Urinary bladder (tissue), 4 donors: ENCODE data around the gene OTUB2. TPM values are rescaled to one million over a fixed set of nuclear protein-coding genes. Genes with fewer than 3 reads are reported as not detected.

Source experiments
- DNase-seq: peaks from one replicate; pipeline ENCODE4 v3.0.0-alpha.2; 2015; ENCODE audit errors: extremely low spot score
- H3K27ac ChIP-seq: one replicate; pipeline ENCODE4 v1.5.1; 2013; ENCODE audit warnings: low read depth, mild to moderate bottlenecking, moderate library complexity
- H3K36me3 ChIP-seq: one replicate; pipeline ENCODE4 v1.6.1; 2013; ENCODE audit warnings: mild to moderate bottlenecking, moderate library complexity; ENCODE audit not compliant: insufficient read depth
- H3K4me1 ChIP-seq: one replicate; pipeline ENCODE4 v1.6.1; 2013; ENCODE audit warnings: mild to moderate bottlenecking, moderate library complexity; ENCODE audit not compliant: insufficient read depth
- H3K4me3 ChIP-seq: one replicate; pipeline ENCODE4 v1.5.1; 2013; ENCODE audit warnings: low read depth, low read length
- WGBS: extraction: QIAGEN DNeasy Blood & Tissue Kit; methylation state at CpG from one replicate; pipeline ENCODE4 v1.1.7; 2013; 5-methylcytosine and 5-hydroxymethylcytosine counted together
- polyA plus RNA-seq: library from polyadenylated mRNA; stranded (reverse); fragments of 200-250 nt; gene quantifications from one replicate; pipeline ENCODE4 v1.2.3, GENCODE V29; 2013
- total RNA-seq: library from RNA; depleted of rRNA; stranded (reverse); fragments of >200 nt; gene quantifications from one replicate; pipeline ENCODE4 v1.2.3, GENCODE V29; 2014
- donor health status: healthy with polysubstance abuse.
- donor health status: healthy.

OTUB2 gene
- total and polyA plus RNA-seq, 2 donors, result 0.41 to 2.0 TPM

DNA sequence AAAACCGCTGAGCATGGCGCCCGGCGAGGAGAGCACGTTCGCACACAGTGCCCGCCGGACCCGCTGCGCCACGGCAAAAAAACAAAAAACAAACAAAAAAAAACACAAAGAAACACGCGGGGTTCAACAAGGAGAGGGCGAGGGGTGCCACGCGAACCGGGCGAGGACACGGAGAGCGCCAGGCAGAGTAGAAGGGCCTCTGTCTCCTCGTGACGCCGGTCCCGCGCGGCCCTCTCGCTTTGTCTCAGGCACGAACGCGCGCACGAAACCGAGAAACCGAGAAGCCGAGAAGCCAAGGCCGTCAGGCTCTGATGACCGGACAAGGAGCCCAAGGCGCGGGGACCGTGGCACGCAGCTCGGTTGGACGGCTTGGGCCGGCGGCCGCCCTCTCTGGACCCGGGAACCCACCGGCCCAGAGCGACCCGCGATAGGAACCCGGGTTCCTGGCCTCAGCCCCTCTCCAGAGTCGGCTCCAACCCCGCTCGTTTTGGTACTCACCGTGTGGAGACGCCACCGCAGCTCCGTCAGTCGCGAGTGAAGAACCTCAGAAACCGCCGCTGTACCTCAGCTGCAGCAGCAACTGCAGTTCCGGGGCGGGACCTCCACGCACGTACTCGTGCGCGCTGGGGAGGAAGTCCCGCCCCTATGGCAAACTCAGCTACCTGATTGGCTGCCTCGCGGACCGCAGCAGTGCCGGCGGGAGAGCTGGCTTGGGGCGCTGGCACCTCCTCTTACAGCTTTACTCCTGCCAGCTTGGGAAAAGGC is 54.7 kb downstream of the OTUB2 start, which contains the start of the genes DDX24 and IFI27L1:
Gene DDX24, minus strand, starts transcription at position 582 of the 765 bp plus-strand sequence. CDS start 1,460 bp downstream, outside the sequence.
Gene IFI27L1, plus strand, starts transcription at position 690 of the 765 bp plus-strand sequence. CDS start 15,628 bp downstream, outside the sequence.
- Histone ChIP-seq H3K36me3 (no peaks in the 10 kb centered on the region), H3K4me1 (peaks cover 4% of the 10 kb centered on the region), H3K4me3 (peak within 1 kb of the TSS; percentile 99), H3K27ac (peak within 1 kb of the TSS; percentile 96)
- DNase-seq, result peak; percentile 83
- under 1% methylated on average over 77 of the region's 77 CpGs for WGBS

GRCh38 chr14:94081386-94081820 is 55.3 kb downstream of the OTUB2 start:
- Histone ChIP-seq H3K4me1 (peaks cover 4% of the 10 kb centered on the region), H3K27ac (no peak overlapping the region), H3K36me3 (no peaks in the 10 kb centered on the region), H3K4me3 (peak overlapping the region; percentile 99)
- no peak for DNase-seq
- WGBS, result under 1% methylated on average over 19 of the region's 19 CpGs

- WGBS, result 76% methylated on average over 4 of the region's 4 CpGs
- Histone ChIP-seq H3K4me1 (no peaks in the 10 kb centered on the region), H3K27ac (no peak overlapping the region), H3K4me3 (no peak overlapping the region), H3K36me3 (no peaks in the 10 kb centered on the region)
- DNase-seq, result no peak
Observed at GRCh38 chr14:94087891-94088290, 61.8 kb downstream of the OTUB2 start.

DNA sequence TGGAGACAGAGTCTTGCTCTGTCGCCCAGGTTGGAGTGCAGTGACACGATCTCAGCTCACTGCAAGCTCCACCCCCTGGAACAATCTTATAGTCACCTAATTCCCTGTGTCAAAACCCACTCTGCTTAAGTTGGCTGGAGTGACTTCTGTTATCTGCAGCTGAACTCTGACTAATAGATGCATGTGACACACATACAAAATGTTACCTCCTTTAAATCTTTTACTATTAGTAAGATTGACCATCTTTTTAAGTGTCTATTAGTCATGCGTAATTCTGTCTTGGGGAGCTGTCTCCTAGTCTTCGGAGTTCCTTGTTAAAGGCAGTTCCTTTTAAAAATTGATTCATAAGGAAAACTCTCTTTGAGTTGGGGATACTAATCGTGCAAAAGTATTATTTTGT is 62.4 kb downstream of the OTUB2 start:
- H3K27ac ChIP-seq, result no peak overlapping the region
- H3K4me3 ChIP-seq, result no peak overlapping the region
- 93% methylated on average over 5 of the region's 5 CpGs for WGBS
- H3K36me3 ChIP-seq, result no peaks in the 10 kb centered on the region
- DNase-seq, result no peak
- no peaks in the 10 kb centered on the region for H3K4me1 ChIP-seq

- Histone ChIP-seq H3K27ac (no peak overlapping the region), H3K36me3 (no peaks in the 10 kb centered on the region), H3K4me1 (no peaks in the 10 kb centered on the region), H3K4me3 (no peak overlapping the region)
- no peak for DNase-seq
- 94% methylated on average over 4 of the region's 4 CpGs for WGBS
Observed at GRCh38 chr14:94089479-94089878, 63.3 kb downstream of the OTUB2 start.

DNA sequence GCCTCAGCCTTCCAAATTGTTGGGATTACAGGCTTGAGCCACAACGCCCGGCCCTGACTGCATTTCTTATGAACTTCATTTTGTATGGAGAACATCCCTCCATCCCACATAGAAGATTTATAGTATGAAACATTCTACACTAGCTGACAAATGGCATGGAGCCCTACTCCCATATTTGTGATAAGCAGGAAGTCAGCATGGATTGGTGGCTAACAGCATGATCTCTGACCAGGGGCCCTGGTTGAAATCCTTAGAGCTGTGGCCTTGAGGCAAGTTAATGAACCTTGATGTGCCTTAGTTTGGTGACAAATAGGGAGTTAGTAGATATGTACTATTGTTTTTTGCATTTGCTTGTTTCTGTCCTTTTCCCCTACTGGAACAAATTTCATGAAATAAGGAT is 67.3 kb downstream of the OTUB2 start:
- no peak for DNase-seq
- no peak overlapping the region for H3K4me3 ChIP-seq
- H3K4me1 ChIP-seq, result no peaks in the 10 kb centered on the region
- no peaks in the 10 kb centered on the region for H3K36me3 ChIP-seq
- WGBS, result 87% methylated on average over 2 of the region's 2 CpGs
- H3K27ac ChIP-seq, result no peak overlapping the region

DNA sequence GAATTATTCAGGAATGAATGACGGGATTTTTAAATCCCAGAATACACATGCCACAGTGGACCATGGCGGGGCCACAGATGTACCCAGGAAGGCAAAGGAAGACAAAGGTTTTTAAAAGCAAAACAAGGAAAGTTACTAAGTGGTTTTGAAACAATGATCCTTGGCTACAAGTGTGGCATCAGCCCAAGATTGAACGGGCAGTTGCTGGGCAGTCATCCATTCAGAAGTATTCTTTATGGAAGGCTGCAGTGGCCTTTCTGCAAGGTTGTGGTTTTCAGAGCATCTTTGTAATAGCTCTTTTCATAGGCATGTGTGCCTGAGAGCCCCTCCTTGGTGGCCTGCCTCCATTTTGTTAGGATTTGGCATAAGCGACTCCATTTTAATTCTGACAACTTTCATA is 71.0 kb downstream of the OTUB2 start:
- Histone ChIP-seq H3K4me1 (no peaks in the 10 kb centered on the region), H3K4me3 (no peak overlapping the region), H3K36me3 (no peaks in the 10 kb centered on the region), H3K27ac (no peak overlapping the region)
- no peak for DNase-seq
- WGBS, result 95% methylated on average over 4 of the region's 4 CpGs

Other genes with a start within 250 kb of the OTUB2 start
- gene PRIMA1, start 237.9 kb upstream of the OTUB2 start, total RNA-seq, result 1.3 TPM
- 17.4 TPM for gene PRIMA1, start 237.9 kb upstream of the OTUB2 start, polyA plus RNA-seq
- gene FAM181A, start 99.0 kb upstream of the OTUB2 start, total RNA-seq, result not detected
- not detected for gene FAM181A, start 99.0 kb upstream of the OTUB2 start, polyA plus RNA-seq
- 32.3 TPM for gene ASB2, start 49.8 kb upstream of the OTUB2 start, total RNA-seq
- 72.7 TPM for gene ASB2, start 49.8 kb upstream of the OTUB2 start, polyA plus RNA-seq
- not detected for gene CCDC197, start 29.0 kb upstream of the OTUB2 start, total RNA-seq
- not detected for gene CCDC197, start 29.0 kb upstream of the OTUB2 start, polyA plus RNA-seq
- 55.1 TPM for gene DDX24, start 54.9 kb downstream of the OTUB2 start, total RNA-seq
- gene DDX24, start 54.9 kb downstream of the OTUB2 start, polyA plus RNA-seq, result 144 TPM
- 7.2 TPM for gene IFI27L1, start 55.0 kb downstream of the OTUB2 start, total RNA-seq
- 18.9 TPM for gene IFI27L1, start 55.0 kb downstream of the OTUB2 start, polyA plus RNA-seq
- gene IFI27, start 84.4 kb downstream of the OTUB2 start, total RNA-seq, result 19.9 TPM
- 417 TPM for gene IFI27, start 84.4 kb downstream of the OTUB2 start, polyA plus RNA-seq
- gene IFI27L2, start 103.3 kb downstream of the OTUB2 start, total RNA-seq, result 16.6 TPM
- gene IFI27L2, start 103.3 kb downstream of the OTUB2 start, polyA plus RNA-seq, result 77.6 TPM
- gene PPP4R4, start 148.0 kb downstream of the OTUB2 start, total RNA-seq, result 0.37 TPM
- gene PPP4R4, start 148.0 kb downstream of the OTUB2 start, polyA plus RNA-seq, result 0.63 TPM